Measurements from ENCODE around the gene PRAC2.
"Not testable (repeated sequence)": the region's sequence is repeated elsewhere in the genome, so short reads cannot be mapped to it uniquely, and the experiment has no call there.

Gene PRAC2

DNA sequence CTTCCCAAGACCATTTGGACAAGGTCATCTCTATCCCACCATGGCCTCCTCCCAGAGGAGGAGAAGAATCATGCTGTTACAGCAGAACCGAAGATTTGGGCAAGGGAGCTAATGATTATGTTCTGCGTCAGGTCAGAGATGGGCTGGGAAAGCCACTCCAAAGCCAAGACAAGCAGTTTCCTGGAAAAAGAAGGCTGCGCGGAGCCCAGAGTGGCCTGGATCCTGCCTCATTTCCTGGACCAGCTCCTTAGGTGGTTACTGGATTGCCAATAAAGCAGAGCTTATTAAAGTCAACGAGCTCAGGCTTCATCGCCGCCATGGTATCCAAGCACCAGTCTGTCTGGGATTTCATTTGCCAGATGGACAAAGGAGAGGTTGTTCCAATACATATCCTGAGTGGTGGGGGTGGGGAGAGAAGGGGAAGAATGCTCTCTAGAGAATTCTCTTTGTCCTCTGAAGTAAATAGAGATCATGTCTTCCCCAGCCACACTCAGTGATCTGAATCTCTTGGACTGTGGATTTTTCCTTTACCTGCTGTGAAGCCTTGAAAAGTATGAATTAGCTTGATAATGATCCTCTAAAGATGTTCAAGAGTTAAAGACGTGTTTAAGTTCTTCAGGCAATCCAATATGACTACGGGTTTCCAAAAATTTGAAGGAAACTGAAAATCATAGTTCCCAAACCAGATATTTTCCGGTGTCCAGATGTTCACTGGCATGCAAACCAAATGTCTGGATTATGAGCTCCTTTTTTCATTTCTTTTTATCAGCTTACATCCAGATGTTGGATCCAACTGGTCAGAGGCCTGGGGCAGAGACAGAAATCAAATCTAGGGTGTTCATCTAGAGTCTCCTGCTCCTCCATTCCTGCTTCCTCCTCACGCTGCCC is 18.4 kb upstream of the PRAC2 start:
- Histone ChIP-seq H3K4me2 (ENCODE audit: low read depth, low read length) (no peak overlapping the region), H3K79me2 (ENCODE audit: low read length) (no peaks in the 10 kb centered on the region), H3K27me3 (replicated peaks; ENCODE audit: insufficient read depth, low read length) (peaks cover 43% of the 10 kb centered on the region), H3K36me3 (replicated peaks; ENCODE audit: insufficient read depth, low read length) (no peaks in the 10 kb centered on the region), H3K9me2 (replicated peaks; ENCODE audit: insufficient read depth, low read length) (no peaks in the 10 kb centered on the region), H3K4me1 (ENCODE audit: low read length) (no peaks in the 10 kb centered on the region), H2AFZ (ENCODE audit: low read length) (no peak overlapping the region), H3K9me3 (replicated peaks; ENCODE audit: insufficient read depth, low read length) (no peaks in the 10 kb centered on the region), H4K20me1 (ENCODE audit: insufficient read depth, low read length) (no peaks in the 10 kb centered on the region), H3F3A (ENCODE audit: insufficient read depth, low read length) (no peaks in the 10 kb centered on the region), H3K9ac (ENCODE audit: low read length) (no peak overlapping the region), H3K27ac (ENCODE audit: low read length) (no peak overlapping the region), H3K4me3 (ENCODE audit: low read length) (no peak overlapping the region)
- DNase-seq: no peak
- TF ChIP-seq, protein P1, sequence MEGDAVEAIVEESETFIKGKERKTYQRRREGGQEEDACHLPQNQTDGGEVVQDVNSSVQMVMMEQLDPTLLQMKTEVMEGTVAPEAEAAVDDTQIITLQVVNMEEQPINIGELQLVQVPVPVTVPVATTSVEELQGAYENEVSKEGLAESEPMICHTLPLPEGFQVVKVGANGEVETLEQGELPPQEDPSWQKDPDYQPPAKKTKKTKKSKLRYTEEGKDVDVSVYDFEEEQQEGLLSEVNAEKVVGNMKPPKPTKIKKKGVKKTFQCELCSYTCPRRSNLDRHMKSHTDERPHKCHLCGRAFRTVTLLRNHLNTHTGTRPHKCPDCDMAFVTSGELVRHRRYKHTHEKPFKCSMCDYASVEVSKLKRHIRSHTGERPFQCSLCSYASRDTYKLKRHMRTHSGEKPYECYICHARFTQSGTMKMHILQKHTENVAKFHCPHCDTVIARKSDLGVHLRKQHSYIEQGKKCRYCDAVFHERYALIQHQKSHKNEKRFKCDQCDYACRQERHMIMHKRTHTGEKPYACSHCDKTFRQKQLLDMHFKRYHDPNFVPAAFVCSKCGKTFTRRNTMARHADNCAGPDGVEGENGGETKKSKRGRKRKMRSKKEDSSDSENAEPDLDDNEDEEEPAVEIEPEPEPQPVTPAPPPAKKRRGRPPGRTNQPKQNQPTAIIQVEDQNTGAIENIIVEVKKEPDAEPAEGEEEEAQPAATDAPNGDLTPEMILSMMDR (IDR thresholded peaks at IDR 0.05; ENCODE audit: low read length): no peak
- no peak for TF ChIP-seq EZH2phosphoT487 (IDR thresholded peaks at IDR 0.05; ENCODE audit: low read length)
- TF ChIP-seq EZH2 (optimal IDR thresholded peaks at IDR 0.05; ENCODE audit: low read depth, low read length): no peak

DNA sequence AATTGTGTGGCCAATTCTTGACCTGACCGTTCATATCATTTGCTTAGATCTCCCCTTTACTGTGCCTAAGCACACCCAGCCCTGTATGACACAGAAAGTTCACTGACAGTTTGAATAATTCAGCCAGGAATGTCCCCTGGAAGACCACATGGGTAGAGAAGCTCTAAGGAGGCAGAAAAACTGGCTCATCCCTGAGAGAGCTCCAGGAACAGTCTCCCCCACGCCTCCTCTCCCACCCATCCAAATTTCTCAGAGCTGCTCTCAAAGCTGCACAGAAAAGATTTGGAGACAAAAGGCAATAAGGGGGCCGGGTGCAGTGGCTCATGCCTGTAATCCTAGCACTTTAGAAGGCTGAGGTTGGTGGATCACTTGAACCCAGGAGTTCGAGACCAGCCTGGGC is 11.9 kb upstream of the PRAC2 start:
- Histone ChIP-seq H3K79me2 (ENCODE audit: low read length) (no peaks in the 10 kb centered on the region), H3K36me3 (replicated peaks; ENCODE audit: insufficient read depth, low read length) (no peaks in the 10 kb centered on the region), H3K9ac (ENCODE audit: low read length) (no peak overlapping the region), H3F3A (ENCODE audit: insufficient read depth, low read length) (no peaks in the 10 kb centered on the region), H3K9me2 (replicated peaks; ENCODE audit: insufficient read depth, low read length) (no peaks in the 10 kb centered on the region), H3K9me3 (replicated peaks; ENCODE audit: insufficient read depth, low read length) (no peaks in the 10 kb centered on the region), H3K4me1 (ENCODE audit: low read length) (no peaks in the 10 kb centered on the region), H3K4me3 (ENCODE audit: low read length) (no peak overlapping the region), H2AFZ (ENCODE audit: low read length) (no peak overlapping the region), H3K27ac (ENCODE audit: low read length) (no peak overlapping the region), H4K20me1 (ENCODE audit: insufficient read depth, low read length) (no peaks in the 10 kb centered on the region), H3K4me2 (ENCODE audit: low read depth, low read length) (no peak overlapping the region), H3K27me3 (replicated peaks; ENCODE audit: insufficient read depth, low read length) (peaks cover 23% of the 10 kb centered on the region)
- TF ChIP-seq, protein P1 (IDR thresholded peaks at IDR 0.05; ENCODE audit: low read length): no peak
- no peak for TF ChIP-seq EZH2 (optimal IDR thresholded peaks at IDR 0.05; ENCODE audit: low read depth, low read length)
- TF ChIP-seq EZH2phosphoT487 (IDR thresholded peaks at IDR 0.05; ENCODE audit: low read length): no peak
- no peak for DNase-seq

DNA sequence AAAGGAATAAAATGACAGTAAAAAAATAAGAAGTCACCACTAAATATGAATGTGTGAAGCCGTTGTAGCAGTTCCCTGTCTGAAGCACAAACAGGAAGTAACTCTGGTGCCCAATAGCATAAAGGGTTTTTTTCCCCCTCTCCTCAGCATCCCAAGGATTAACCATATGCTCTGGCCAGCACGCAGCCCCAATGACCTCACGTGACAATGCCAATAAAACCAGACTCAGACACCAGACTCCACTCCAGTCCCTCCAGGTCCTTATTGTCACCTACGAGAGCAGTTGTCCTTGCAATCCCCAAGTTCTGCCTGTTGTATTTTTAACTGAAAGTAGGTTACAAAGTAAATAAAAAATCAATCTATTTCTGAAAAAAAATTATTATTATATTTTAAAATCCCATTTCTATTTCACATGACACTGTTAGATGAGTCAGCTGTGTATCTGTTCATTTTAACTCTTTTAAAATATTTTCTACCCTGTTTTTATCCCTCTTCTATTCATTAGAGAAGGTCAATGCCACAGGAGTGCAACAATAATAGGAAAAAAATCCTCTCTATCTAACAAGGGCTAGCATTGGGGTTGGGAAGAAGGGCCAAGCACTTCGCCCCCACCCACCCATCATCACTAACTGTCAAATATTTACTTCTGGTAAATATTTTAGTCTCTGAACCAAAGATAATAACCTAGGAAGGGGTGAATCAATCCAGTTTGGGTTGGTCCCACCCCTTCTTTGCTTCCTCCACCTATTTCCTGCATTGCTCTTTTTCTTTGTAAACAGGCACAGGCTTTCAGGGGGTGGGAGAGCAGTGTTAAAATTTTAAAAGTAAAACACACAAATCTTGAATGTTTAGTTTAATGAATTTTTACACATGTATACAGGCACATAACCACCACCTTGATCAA is 7.2 kb upstream of the PRAC2 start:
- no peak overlapping the region for H3K4me3 ChIP-seq (ENCODE audit: low read length)
- no peaks in the 10 kb centered on the region for H3K79me2 ChIP-seq (ENCODE audit: low read length)
- DNase-seq: no peak
- H3K27me3 ChIP-seq (replicated peaks; ENCODE audit: insufficient read depth, low read length): peaks cover 45% of the 10 kb centered on the region
- no peaks in the 10 kb centered on the region for H3K4me1 ChIP-seq (ENCODE audit: low read length)
- no peak overlapping the region for H3K9ac ChIP-seq (ENCODE audit: low read length)
- H3K9me3 ChIP-seq (replicated peaks; ENCODE audit: insufficient read depth, low read length): no peaks in the 10 kb centered on the region
- H3K36me3 ChIP-seq (replicated peaks; ENCODE audit: insufficient read depth, low read length): no peaks in the 10 kb centered on the region
- H4K20me1 ChIP-seq (ENCODE audit: insufficient read depth, low read length): no peaks in the 10 kb centered on the region
- TF ChIP-seq EZH2 (optimal IDR thresholded peaks at IDR 0.05; ENCODE audit: low read depth, low read length) (no peak), EZH2phosphoT487 (IDR thresholded peaks at IDR 0.05; ENCODE audit: low read length) (no peak)
- TF ChIP-seq, protein P1 (IDR thresholded peaks at IDR 0.05; ENCODE audit: low read length): no peak
- H3K4me2 ChIP-seq (ENCODE audit: low read depth, low read length): no peak overlapping the region
- no peaks in the 10 kb centered on the region for H3F3A ChIP-seq (ENCODE audit: insufficient read depth, low read length)
- H3K27ac ChIP-seq (ENCODE audit: low read length): no peak overlapping the region
- no peaks in the 10 kb centered on the region for H3K9me2 ChIP-seq (replicated peaks; ENCODE audit: insufficient read depth, low read length)
- no peak overlapping the region for H2AFZ ChIP-seq (ENCODE audit: low read length)

GRCh38 chr17:48716549-48716948 is 6.4 kb upstream of the PRAC2 start:
- H4K20me1 ChIP-seq (ENCODE audit: insufficient read depth, low read length); H3K4me2 ChIP-seq (ENCODE audit: low read depth, low read length); H2AFZ ChIP-seq (ENCODE audit: low read length): not testable (repeated sequence)

More at GRCh38 chr17:48716549-48716948, 6.4 kb upstream of the PRAC2 start:
- not testable (repeated sequence) for H3K9ac ChIP-seq (ENCODE audit: low read length); H3K9me3 ChIP-seq (replicated peaks; ENCODE audit: insufficient read depth, low read length); DNase-seq; H3K36me3 ChIP-seq (replicated peaks; ENCODE audit: insufficient read depth, low read length); H3F3A ChIP-seq (ENCODE audit: insufficient read depth, low read length); H3K9me2 ChIP-seq (replicated peaks; ENCODE audit: insufficient read depth, low read length); H3K4me3 ChIP-seq (ENCODE audit: low read length); H3K79me2 ChIP-seq (ENCODE audit: low read length); H3K27ac ChIP-seq (ENCODE audit: low read length); H3K4me1 ChIP-seq (ENCODE audit: low read length)
- peaks cover 43% of the 10 kb centered on the region for H3K27me3 ChIP-seq (replicated peaks; ENCODE audit: insufficient read depth, low read length)
